Fibroblast of villous mesenchyme (primary cell): ENCODE results near the gene PCNX3. TPM values are rescaled to one million over a fixed set of nuclear protein-coding genes. Genes with fewer than 3 reads are reported as not detected.
A peak's percentile ranks its signal among the peaks of the same experiment; 100 is the strongest.

Experiments
- DNase-seq: peaks from one replicate; pipeline ENCODE4 v3.0.0-alpha.2; 2010; ENCODE audit warnings: low read depth
- H3K4me3 ChIP-seq: 2 replicates; pipeline ENCODE4 v1.5.1; 2011; ENCODE audit warnings: low read depth, mild to moderate bottlenecking, low read length
- CTCF ChIP-seq: IDR thresholded peaks from 2 replicates; pipeline ENCODE4 v1.5.1; 2012; ENCODE audit warnings: low read depth, mild to moderate bottlenecking, low read length; ENCODE audit not compliant: insufficient read depth
- total RNA-seq: library from RNA; depleted of rRNA; stranded (reverse); fragments of >200 nt; gene quantifications from 2 replicates; pipeline ENCODE4 v1.2.3, GENCODE V29; 2012

Gene PCNX3
- total RNA-seq, 1 donor, result 32.4 TPM

- H3K4me3 ChIP-seq, result peak overlapping the region; percentile 74
- DNase-seq, result peak; percentile 75
- no peak for TF ChIP-seq CTCF
Observed at GRCh38 chr11:65576867-65577755, 38.5 kb upstream of the PCNX3 start.

- H3K4me3 ChIP-seq, result peak overlapping the region; percentile 74
- no peak for DNase-seq
- TF ChIP-seq CTCF, result no peak
Observed at GRCh38 chr11:65577756-65578109, 37.8 kb upstream of the PCNX3 start.

GRCh38 chr11:65578134-65578533 is 37.4 kb upstream of the PCNX3 start:
- H3K4me3 ChIP-seq, result no peak overlapping the region
- no peak for TF ChIP-seq CTCF
- DNase-seq, result no peak

GRCh38 chr11:65578667-65579066 is 36.9 kb upstream of the PCNX3 start:
- no peak for TF ChIP-seq CTCF
- no peak for DNase-seq
- H3K4me3 ChIP-seq, result no peak overlapping the region

GRCh38 chr11:65579291-65579690 is 36.3 kb upstream of the PCNX3 start:
- H3K4me3 ChIP-seq, result no peak overlapping the region
- DNase-seq, result no peak
- no peak for TF ChIP-seq CTCF

GRCh38 chr11:65580031-65580692 is 35.4 kb upstream of the PCNX3 start:
- TF ChIP-seq CTCF, result no peak
- no peak for DNase-seq

GRCh38 chr11:65580756-65581155 is 34.8 kb upstream of the PCNX3 start:
- no peak for TF ChIP-seq CTCF
- DNase-seq, result no peak
- no peak overlapping the region for H3K4me3 ChIP-seq

More at GRCh38 chr11:65580031-65580692, 35.4 kb upstream of the PCNX3 start:
- no peak overlapping the region for H3K4me3 ChIP-seq
